SH-SY5Y (cell line): ENCODE data around the gene GAPVD1.

Experiments
- GATA2 ChIP-seq: IDR thresholded peaks from 2 replicates; pipeline ENCODE4 v1.6.1; 2011; ENCODE audit warnings: mild to moderate bottlenecking, low read depth, low read length
- GATA3 ChIP-seq: IDR thresholded peaks from 2 replicates; pipeline ENCODE4 v1.6.1; 2011; ENCODE audit warnings: low read depth, mild to moderate bottlenecking, low read length, moderate library complexity

DNA sequence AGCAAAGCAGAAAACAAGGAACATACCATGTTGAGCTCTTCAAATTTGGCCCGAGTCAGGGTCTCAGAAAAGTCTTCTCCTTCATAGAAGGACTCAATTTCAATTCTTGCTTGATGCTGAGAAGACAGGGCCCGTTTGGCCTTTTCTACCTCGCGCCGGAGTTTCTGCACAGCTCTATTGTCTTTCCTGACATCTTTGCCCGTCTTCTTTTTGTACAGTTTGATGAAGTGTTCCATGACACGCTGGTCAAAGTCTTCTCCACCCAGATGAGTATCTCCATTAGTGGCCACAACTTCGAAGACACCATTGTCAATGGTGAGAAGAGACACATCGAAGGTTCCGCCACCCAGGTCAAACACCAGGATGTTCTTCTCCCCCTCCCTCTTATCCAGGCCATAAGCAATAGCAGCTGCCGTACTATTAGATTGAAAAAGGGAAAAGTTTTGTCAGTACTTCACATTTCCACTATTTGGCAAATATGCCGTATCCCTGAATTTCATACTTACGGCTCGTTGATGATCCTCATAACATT is 22.6 kb upstream of the GAPVD1 start:
- TF ChIP-seq GATA2: no peak
- no peak for TF ChIP-seq GATA3
